Endothelial cell of umbilical vein (primary cell): ENCODE measurements around the gene CLEC17A. TPM values are rescaled to one million over a fixed set of nuclear protein-coding genes. Genes with fewer than 3 reads are reported as not detected.

Experiments used
- Bru-seq: library from RNA; stranded (reverse); fragments of 400-500 nt; gene quantifications from one replicate; lab custom pipeline; 2021; lab: Mats Ljungman, UMichigan
- BruChase-seq, 2 experiments: library from RNA; stranded (reverse); fragments of 400-500 nt; gene quantifications; one replicate each; lab custom pipeline; 2021; lab: Mats Ljungman, UMichigan
- BruUV-seq: library from RNA; stranded (reverse); fragments of 400-500 nt; replicated peaks from 2 replicates; lab custom pipeline; 2021; lab: Mats Ljungman, UMichigan
- CTCF ChIA-PET: fragments of 300-600, 350-600 bp; sonication (Branson Sonifier 250); formaldehyde crosslinking; loops from one replicate; lab custom pipeline; 2021; ENCODE audit warnings: antibody characterized with exemption, inconsistent platforms; lab: Charles Lee
- POLR2A ChIA-PET: fragments of 300-600, 350-600 bp; sonication (Branson Sonifier 250); formaldehyde crosslinking; loops from one replicate; lab custom pipeline; 2021; ENCODE audit warnings: antibody characterized with exemption, inconsistent platforms; lab: Charles Lee
- DNase-seq: peaks from one replicate; pipeline ENCODE4 v3.0.0-alpha.2; 2011; ENCODE audit warnings: low read depth, low spot score
- FAIRE-seq: peaks from 2 replicates; lab custom pipeline; 2011; peaks lifted over from hg19 to GRCh38; lab: Jason Lieb, UNC
- H2AFZ ChIP-seq: 2 replicates; pipeline ENCODE4 v1.6.0; 2012; ENCODE audit warnings: low read depth, low read length, control low read depth, inconsistent platforms
- H3K27ac ChIP-seq: 2 replicates; pipeline ENCODE4 v1.5.1; 2011; ENCODE audit warnings: low read depth, mild to moderate bottlenecking, control low read depth, low read length, moderate library complexity; ENCODE audit not compliant: insufficient read depth
- H3K27me3 ChIP-seq, 2 experiments: 2 replicates each; pipeline versions ENCODE4 v1.6.0 to v1.6.1; 2011; ENCODE audit warnings: low read length in 2 of 2, mixed read lengths in 1 of 2; ENCODE audit not compliant: control insufficient read depth in 2 of 2, insufficient read depth in 2 of 2
- H3K36me3 ChIP-seq, 2 experiments: 2 replicates in 1 of 2; 3 replicates in 1 of 2; pipeline ENCODE4 v1.5.1; 2011; ENCODE audit warnings: low read length in 2 of 2, mild to moderate bottlenecking in 1 of 2, moderate library complexity in 1 of 2; ENCODE audit not compliant: control insufficient read depth in 2 of 2, insufficient read depth in 2 of 2; ENCODE audit errors: extremely low read depth in 1 of 2
- H3K4me1 ChIP-seq: 3 replicates; pipeline ENCODE4 v1.5.1; 2011; ENCODE audit warnings: mild to moderate bottlenecking, low read length; ENCODE audit not compliant: control insufficient read depth, insufficient read depth; ENCODE audit errors: extremely low read depth
- H3K4me2 ChIP-seq: 2 replicates; pipeline ENCODE4 v1.6.1; 2011; ENCODE audit warnings: low read length, control low read depth, mixed read lengths; ENCODE audit not compliant: insufficient read depth
- H3K4me3 ChIP-seq, 3 experiments: fragments of 200-600 bp in 1 of 3; sonication (generic), shearing (Covaris generic) in 1 of 3; replicated peaks in 1 of 3; 2 replicates each; pipeline ENCODE4 v1.5.1; 2011 to 2016; ENCODE audit warnings: control low read depth in 3 of 3, low read length in 3 of 3, mild to moderate bottlenecking in 2 of 3, inconsistent platforms in 1 of 3, low read depth in 1 of 3, moderate library complexity in 1 of 3; ENCODE audit not compliant: insufficient read depth in 1 of 3
- H3K79me2 ChIP-seq: 2 replicates; pipeline ENCODE4 v1.6.0; 2012; ENCODE audit warnings: low read length, inconsistent platforms; ENCODE audit not compliant: control insufficient read depth, insufficient read depth
- H3K9ac ChIP-seq: replicated peaks from 2 replicates; pipeline ENCODE3; 2011; ENCODE audit warnings: low read length, control low read depth; ENCODE audit not compliant: insufficient read depth; ENCODE audit errors: extremely low read depth
- H3K9me1 ChIP-seq: replicated peaks from 3 replicates; pipeline ENCODE4 v1.6.0; 2011; ENCODE audit warnings: mild to moderate bottlenecking, low read length; ENCODE audit not compliant: control insufficient read depth, insufficient read depth; ENCODE audit errors: extremely low read depth
- H3K9me3 ChIP-seq: replicated peaks from 2 replicates; pipeline ENCODE4 v1.5.1; 2012; ENCODE audit warnings: low read length, inconsistent platforms; ENCODE audit not compliant: control insufficient read depth, insufficient read depth
- H4K20me1 ChIP-seq: replicated peaks from 2 replicates; pipeline ENCODE3; 2011; ENCODE audit warnings: mild to moderate bottlenecking, low read length; ENCODE audit not compliant: control insufficient read depth, insufficient read depth; ENCODE audit errors: extremely low read depth
- CTCF ChIP-seq, 2 donors: IDR thresholded peaks; 1 replicate in 1 of 2; 2 replicates in 1 of 2; pipeline ENCODE4 v1.5.1; 2011; ENCODE audit warnings: low read length in 2 of 2, mild to moderate bottlenecking in 2 of 2, moderate library complexity in 2 of 2, control low read depth in 1 of 2, inconsistent platforms in 1 of 2, low read depth in 1 of 2; ENCODE audit not compliant: insufficient read depth in 1 of 2; ENCODE audit errors: extremely low read depth in 1 of 2
- EZH2 ChIP-seq: IDR thresholded peaks from 2 replicates; pipeline ENCODE4 v1.6.1; 2012; ENCODE audit warnings: borderline replicate concordance, low read depth, mild to moderate bottlenecking, moderate library complexity, low read length, inconsistent platforms; ENCODE audit not compliant: severe bottlenecking
- FOS ChIP-seq: IDR thresholded peaks from 2 replicates; pipeline ENCODE4 v1.6.1; 2011; ENCODE audit warnings: mild to moderate bottlenecking, low read length, moderate library complexity, borderline replicate concordance; ENCODE audit not compliant: insufficient read depth
- GATA2 ChIP-seq: IDR thresholded peaks from 2 replicates; pipeline ENCODE4 v1.7.0; 2011; ENCODE audit warnings: low read depth, mild to moderate bottlenecking, moderate library complexity, mixed read lengths, low read length; ENCODE audit not compliant: insufficient read length, insufficient read depth
- JUN ChIP-seq: IDR thresholded peaks from 2 replicates; pipeline ENCODE4 v1.6.1; 2011; ENCODE audit warnings: borderline replicate concordance, low read depth; ENCODE audit not compliant: insufficient read length, insufficient read depth
- MAX ChIP-seq: IDR thresholded peaks from 2 replicates; pipeline ENCODE4 v1.6.1; 2011; ENCODE audit not compliant: insufficient read depth, insufficient read length
- MYC ChIP-seq: IDR thresholded peaks from one replicate; pipeline ENCODE4 v1.6.1; 2011; ENCODE audit warnings: mild to moderate bottlenecking, low read depth, low read length
- POLR2A ChIP-seq: IDR thresholded peaks from 2 replicates; pipeline ENCODE4 v1.6.1; 2012; ENCODE audit warnings: low read depth, mild to moderate bottlenecking, control low read depth, low read length
- POLR2AphosphoS5 ChIP-seq: IDR thresholded peaks from 2 replicates; pipeline ENCODE4 v1.6.1; 2012; ENCODE audit warnings: low read depth, mild to moderate bottlenecking, control low read depth, low read length, moderate library complexity; ENCODE audit not compliant: insufficient read depth
- dilution Hi-C: fragments of 300-500 bp; cut with MboI; formaldehyde crosslinking; loops from one replicate; pipeline ENCODE4 v1.15.0; 2019; ENCODE audit warnings: low sequenced_read_pairs; ENCODE audit not compliant: extremely low pct_ligation_motif_present
- intact Hi-C: fragments of 100-400 bp; cut with micrococcal nuclease; formaldehyde crosslinking; loops from one replicate; pipeline ENCODE4 v1.10.0; 2022
- long read RNA-seq: library from polyadenylated mRNA; stranded (forward); transcript quantifications from one replicate; pipeline ENCODE4 v2.0.0, GENCODE V29; 2021
- polyA minus RNA-seq, 3 experiments: library from RNA; depleted of rRNA, polyadenylated mRNA; stranded (reverse); fragments of >200 nt; gene quantifications; 1 replicate in 1 of 3; 2 replicates in 2 of 3; pipeline ENCODE4 v1.2.3, GENCODE V29; 2011
- polyA plus RNA-seq, 4 experiments: library from polyadenylated mRNA; depleted of rRNA in 3 of 4; stranded (reverse) in 3 of 4; unstranded in 1 of 4; fragments of >200 nt; gene quantifications; 2 replicates each; pipeline versions ENCODE4 v1.2.1 to v1.2.3, GENCODE V29; 2011 to 2012; ENCODE audit warnings: missing spikeins in 1 of 4
- total RNA-seq: library from RNA; stranded (reverse); gene quantifications from 2 replicates; pipeline ENCODE4 v1.2.3, GENCODE V29; 2021

Gene CLEC17A
- total RNA-seq (not detected in 2 replicates), polyA plus RNA-seq (0.07 TPM in 1 of 2 replicates, not detected in the other), polyA minus RNA-seq (not detected in 2 replicates), Bru-seq, nascent RNA (not detected), BruChase-seq, experiment 1, labeled RNA remaining after a 6-hour chase (percentile 6 among the genes with signal in this experiment), BruChase-seq, experiment 2, labeled RNA remaining after a 2-hour chase (percentile 2 among the genes with signal in this experiment)
- polyA plus RNA-seq (2011; cell fraction: cytosol; rRNA removed): not detected in 2 replicates
- polyA plus RNA-seq (2011; cell fraction: nucleus; rRNA removed): 0.07 TPM in 1 of 2 replicates, not detected in the other
- polyA plus RNA-seq (2012): not detected in 2 replicates
- polyA minus RNA-seq (2011; cell fraction: cytosol; rRNA and poly(A)+ RNA removed): not detected
- not detected in 2 replicates for polyA minus RNA-seq (2011; cell fraction: nucleus; rRNA and poly(A)+ RNA removed)
- long read RNA-seq: 0 reads

GRCh38 chr19:14582894-14583340 lies at the start of gene CLEC17A:
TSS of gene CLEC17A (plus strand) at chr19:14583084. CDS start at chr19:14583161, 77 bp downstream.
- no peaks in the 10 kb centered on the region for H3K9me1 ChIP-seq
- H3K9ac ChIP-seq: no peak within 1 kb of the TSS
- no peaks in the 10 kb centered on the region for H3K36me3 ChIP-seq
- no peak for TF ChIP-seq CTCF (IDR thresholded peaks at IDR 0.05; ENCODE audit: extremely low read depth in 1 of 2, insufficient read depth in 1 of 2, low read depth in 1 of 2, low read length in 2 of 2)
- H3K4me2 ChIP-seq: no peak within 1 kb of the TSS
- no peak within 1 kb of the TSS for H3K27ac ChIP-seq
- intact Hi-C loops: no loop called here
- no TSS peak for BruUV-seq
- dilution Hi-C loops: no loop called here
- no peaks in the 10 kb centered on the region for H3K27me3 ChIP-seq
- FAIRE-seq (no peak), DNase-seq (no peak)
- CTCF ChIA-PET: no interaction called here
- H3K9me3 ChIP-seq: no peaks in the 10 kb centered on the region
- H3K4me1 ChIP-seq: no peaks in the 10 kb centered on the region
- POLR2A ChIA-PET: no interaction called here
- no peaks in the 10 kb centered on the region for H4K20me1 ChIP-seq
- H3K79me2 ChIP-seq: no peaks in the 10 kb centered on the region
- H3K4me3 ChIP-seq: no peak within 1 kb of the TSS
- H2AFZ ChIP-seq: no peak within 1 kb of the TSS

GRCh38 chr19:14533450-14533849 lies 49.4 kb upstream of the CLEC17A start:
- Histone ChIP-seq H3K4me1 (peaks cover 7% of the 10 kb centered on the region), H3K4me2 (no peak overlapping the region), H3K27ac (no peak overlapping the region), H3K9me1 (no peaks in the 10 kb centered on the region), H3K79me2 (peaks cover 23% of the 10 kb centered on the region), H3K36me3 (no peaks in the 10 kb centered on the region), H3K9ac (no peak overlapping the region), H4K20me1 (no peaks in the 10 kb centered on the region), H2AFZ (no peak overlapping the region), H3K4me3 (no peak overlapping the region), H3K9me3 (no peaks in the 10 kb centered on the region), H3K27me3 (no peaks in the 10 kb centered on the region)
- TF ChIP-seq EZH2 (no peak), POLR2A (no peak), JUN (no peak), MYC (no peak), POLR2AphosphoS5 (no peak), CTCF (IDR thresholded peaks at IDR 0.05; ENCODE audit: extremely low read depth in 1 of 2, insufficient read depth in 1 of 2, low read depth in 1 of 2, low read length in 2 of 2) (no peak), GATA2 (no peak), MAX (no peak), FOS (no peak)
- no peak for FAIRE-seq
- POLR2A ChIA-PET: no interaction called here
- intact Hi-C loops (no loop called here), dilution Hi-C loops (no loop called here)
- DNase-seq: no peak
- CTCF ChIA-PET: no interaction called here
- BruUV-seq: no TSS peak
